Subcutaneous adipose tissue (tissue), 4 donors: ENCODE results near the gene SNX24. TPM values are rescaled to one million over a fixed set of nuclear protein-coding genes. Genes with fewer than 3 reads are reported as not detected.

Experiments used
- CTCF ChIP-seq: fragments of 450-650 bp; IDR thresholded peaks from one replicate; pipeline ENCODE4 v1.5.1; 2016; ENCODE audit warnings: low read depth, mild to moderate bottlenecking, control low read depth, antibody characterized with exemption, moderate library complexity
- total RNA-seq, 4 donors: library from RNA; depleted of rRNA; stranded (reverse); fragments of >200 nt; gene quantifications; one replicate each; pipeline ENCODE4 v1.1.0, GENCODE V29; 2016

SNX24 gene
- total RNA-seq, 4 donors from 2014 or later, result 5.8 to 33.9 (median 28.8) TPM

- TF ChIP-seq CTCF, result no peak
Observed at GRCh38 chr5:122936088-122936487, 90.7 kb downstream of the SNX24 start.

- no peak for TF ChIP-seq CTCF
Observed at GRCh38 chr5:122937914-122938313, 92.5 kb downstream of the SNX24 start.

GRCh38 chr5:122940890-122941289, 95.5 kb downstream of the SNX24 start:
- TF ChIP-seq CTCF, result no peak

- TF ChIP-seq CTCF, result no peak
Observed at GRCh38 chr5:122941737-122942136, 96.3 kb downstream of the SNX24 start.

- TF ChIP-seq CTCF, result no peak
Observed at GRCh38 chr5:122942164-122942914, 96.9 kb downstream of the SNX24 start.

GRCh38 chr5:122943050-122943698, 97.8 kb downstream of the SNX24 start:
- TF ChIP-seq CTCF, result no peak

GRCh38 chr5:122944051-122944450, 98.6 kb downstream of the SNX24 start:
- TF ChIP-seq CTCF, result no peak
